ENCODE measurements around the gene PRR33. TPM values are rescaled to one million over a fixed set of nuclear protein-coding genes. Genes with fewer than 3 reads are reported as not detected.

Gene PRR33
- total and polyA plus RNA-seq, 11 donors, result 0.08 to 5.1 (median 2.4) TPM

- intact Hi-C loops (cut with DNase I), result loop anchor here in 2 of 10 donors (10.0 kb wide), 2 partner anchors 76 to 226 kb away; partner anchors contain the start of gene KRTAP5-6 (in 1 of the 2)
- H3K27ac ChIP-seq, result peak overlapping the region; percentile 71 to 93 (median 84)
- peaks cover 12 to 87% (median 48%) of the 10 kb centered on the region in 12 donors for H3K4me1 ChIP-seq
- peak overlapping the region in 8 of 12 donors; percentile 13 to 56 (median 44) for H3K4me3 ChIP-seq
- H3K27me3 ChIP-seq, result no peaks in the 10 kb centered on the region
- ATAC-seq, result no peak
- no peak for TF ChIP-seq POLR2A (IDR thresholded peaks at IDR 0.05)
- TF ChIP-seq CTCF (IDR thresholded peaks at IDR 0.05), result no peak
- WGBS, 4 donors, result 57 to 66% (median 62%) methylated on average over 18 to 21 of the region's 21 CpGs
- H3K9me3 ChIP-seq, result no peaks in the 10 kb centered on the region
- no peaks in the 10 kb centered on the region for H3K36me3 ChIP-seq
- peak in 1 of 5 donors; percentile 31 for DNase-seq
These were observed 29.3 kb upstream of the PRR33 start for GRCh38 chr11:1920909-1921573.

- TF ChIP-seq CTCF (IDR thresholded peaks at IDR 0.05) (no peak), POLR2A (IDR thresholded peaks at IDR 0.05) (no peak)
- DNase-seq (peak in 1 of 5 donors; percentile 30), ATAC-seq (no peak)
- H3K4me1 ChIP-seq, result peaks cover 12 to 79% (median 48%) of the 10 kb centered on the region in 12 donors
- H3K36me3 ChIP-seq, result no peaks in the 10 kb centered on the region
- intact Hi-C loops (cut with DNase I), result loop anchor here in 2 of 10 donors (10.0 kb wide), 2 partner anchors 76 to 226 kb away; partner anchors contain the start of gene KRTAP5-6 (in 1 of the 2)
- H3K27ac ChIP-seq, result peak overlapping the region; percentile 71 to 93 (median 83)
- peak overlapping the region; percentile 2 to 56 (median 39) for H3K4me3 ChIP-seq
- H3K9me3 ChIP-seq, result no peaks in the 10 kb centered on the region
- 71 to 85% (median 78%) methylated on average over 25 of the region's 25 CpGs for WGBS, 4 donors
- H3K27me3 ChIP-seq, result no peaks in the 10 kb centered on the region
These were observed 28.6 kb upstream of the PRR33 start for GRCh38 chr11:1920128-1920908.

- DNase-seq (peak in 4 of 5 donors; percentile 58 to 72 (median 66)), ATAC-seq (peak; percentile 16 to 43 (median 32))
- H3K4me3 ChIP-seq, result peak within 1 kb of the TSS; percentile 2 to 56 (median 39)
- TF ChIP-seq POLR2A (IDR thresholded peaks at IDR 0.05) (peak in 1 of 2 donors; percentile 42), CTCF (IDR thresholded peaks at IDR 0.05) (peak in 1 of 12 donors; percentile 24)
- H3K9me3 ChIP-seq, result no peaks in the 10 kb centered on the region
- 54 to 66% (median 57%) methylated on average over 15 to 31 of the region's 31 CpGs for WGBS, 4 donors
- H3K27ac ChIP-seq, result peak within 1 kb of the TSS; percentile 71 to 93 (median 83)
- intact Hi-C loops (cut with DNase I), result loop anchor here in 8 of 10 donors (2.0 to 10.0 kb wide), 5 partner anchors 37 to 225 kb away; partner anchors contain the start of genes KRTAP5-6 (in 2 of the 8) and TNNI2 (in 2 of the 8)
- peaks cover 12 to 75% (median 48%) of the 10 kb centered on the region in 12 donors for H3K4me1 ChIP-seq
- no peaks in the 10 kb centered on the region for H3K27me3 ChIP-seq
- H3K36me3 ChIP-seq, result no peaks in the 10 kb centered on the region
These were observed 27.9 kb upstream of the PRR33 start, which contains the start of gene TNNT3 for GRCh38 chr11:1919391-1920127. TSS of gene TNNT3 (plus strand) at chr11:1919703. CDS start at chr11:1922875, 3,172 bp downstream.

Measured in heart left ventricle (tissue), 16 donors.